Esophagus mucosa (tissue), 1 donor: ENCODE measurements around the gene PABPC3. TPM values are rescaled to one million over a fixed set of nuclear protein-coding genes. Genes with fewer than 3 reads are reported as not detected.

Experiments used
- ATAC-seq: fragments of 200-7000 bp; cut with Tn5 transposase; one replicate; pipeline ENCODE4 v1.9.1; 2020
- total RNA-seq: library from RNA; stranded (reverse); gene quantifications from one replicate; pipeline ENCODE4 v1.2.4, GENCODE V29; 2023
- donor health status: DM: yes; HTN: yes; CAD: no.

PABPC3 gene
- total RNA-seq, 1 donor from 2014 or later, result 0.12 TPM

DNA sequence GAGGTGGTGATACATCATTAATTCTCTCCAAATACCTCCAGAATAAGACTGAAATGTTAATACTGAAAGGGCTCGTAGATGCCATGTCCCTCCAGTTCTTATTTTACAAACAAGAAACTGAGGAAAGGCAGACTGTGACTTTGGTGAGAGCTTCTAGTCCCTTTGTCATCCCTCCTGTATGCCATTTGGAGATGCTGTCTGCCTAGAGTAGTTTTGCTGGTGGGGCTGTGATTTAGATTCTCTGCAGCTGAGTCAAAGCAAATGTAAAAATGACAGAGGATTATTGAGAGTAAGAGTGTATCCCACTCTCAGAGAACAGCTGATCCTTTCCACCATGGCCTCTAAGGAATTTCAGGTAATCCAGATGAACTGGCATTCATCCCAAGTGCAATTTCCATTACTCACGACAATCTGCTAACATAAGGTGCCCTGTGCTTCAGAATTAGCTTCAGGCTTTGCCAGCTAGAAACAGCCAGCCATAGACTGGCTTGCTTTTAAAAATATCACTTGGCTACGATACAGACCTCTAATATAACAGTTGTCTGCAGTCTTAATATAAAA lies 16.8 kb downstream of the PABPC3 start:
- ATAC-seq, result no peak

DNA sequence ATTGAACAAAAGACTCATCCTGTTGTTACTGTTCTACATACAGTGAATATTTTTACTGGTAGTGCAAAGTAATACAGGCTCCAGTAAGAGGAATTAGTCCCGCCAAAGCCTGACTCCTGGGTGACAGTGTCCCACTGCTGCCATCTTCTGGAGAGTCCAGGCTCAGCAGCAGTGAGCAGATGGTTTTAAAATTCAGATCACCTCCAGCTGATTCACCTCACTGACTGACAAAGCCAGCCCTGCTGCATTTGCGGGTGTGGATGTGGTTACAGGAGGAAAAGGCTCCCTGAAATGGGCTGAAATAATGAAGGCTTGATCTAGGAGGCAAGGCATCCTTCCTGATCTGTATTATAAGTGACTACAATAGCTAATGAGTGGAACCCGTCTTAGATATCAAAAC lies 18.3 kb downstream of the PABPC3 start:
- ATAC-seq, result peak; percentile 95

DNA sequence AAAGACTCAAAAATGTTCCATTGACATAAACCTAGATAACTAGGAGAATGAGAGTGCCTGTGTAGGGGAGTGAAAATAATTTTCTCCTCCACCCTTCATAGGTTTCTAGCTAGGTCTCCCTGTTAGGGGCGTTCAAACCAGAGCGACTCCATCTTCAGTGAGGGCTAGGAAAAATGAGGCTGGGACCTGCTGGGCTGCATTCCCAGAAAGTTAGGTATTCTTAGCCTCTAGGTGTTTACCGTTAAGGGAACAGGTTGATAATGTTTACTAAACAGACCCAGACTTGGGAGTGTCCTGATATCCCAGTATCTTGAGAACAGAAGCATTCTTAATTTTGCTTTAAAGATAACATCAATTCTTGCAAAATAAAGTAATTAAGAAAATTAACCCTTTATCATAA lies 20.1 kb downstream of the PABPC3 start:
- no peak for ATAC-seq

DNA sequence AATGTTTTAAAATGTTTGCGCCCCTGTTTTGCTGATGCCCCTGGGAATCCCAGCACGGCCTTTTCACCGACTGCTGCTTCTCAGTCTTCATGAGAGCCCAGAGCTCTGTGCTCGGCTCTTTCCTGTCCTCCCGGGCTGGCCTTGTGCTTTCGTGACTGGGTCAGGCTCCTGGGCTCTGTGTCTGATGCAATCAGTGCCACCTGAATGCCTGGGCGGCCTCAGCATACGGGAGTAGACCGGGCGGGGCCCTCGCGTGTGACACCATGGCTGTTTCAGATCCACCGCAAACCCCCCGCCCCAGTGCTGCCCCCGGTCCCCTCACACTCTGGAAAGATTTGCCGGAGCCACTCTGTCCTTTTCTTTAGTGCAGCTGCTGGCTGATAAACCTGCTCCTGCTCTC lies 21.4 kb downstream of the PABPC3 start:
- no peak for ATAC-seq

DNA sequence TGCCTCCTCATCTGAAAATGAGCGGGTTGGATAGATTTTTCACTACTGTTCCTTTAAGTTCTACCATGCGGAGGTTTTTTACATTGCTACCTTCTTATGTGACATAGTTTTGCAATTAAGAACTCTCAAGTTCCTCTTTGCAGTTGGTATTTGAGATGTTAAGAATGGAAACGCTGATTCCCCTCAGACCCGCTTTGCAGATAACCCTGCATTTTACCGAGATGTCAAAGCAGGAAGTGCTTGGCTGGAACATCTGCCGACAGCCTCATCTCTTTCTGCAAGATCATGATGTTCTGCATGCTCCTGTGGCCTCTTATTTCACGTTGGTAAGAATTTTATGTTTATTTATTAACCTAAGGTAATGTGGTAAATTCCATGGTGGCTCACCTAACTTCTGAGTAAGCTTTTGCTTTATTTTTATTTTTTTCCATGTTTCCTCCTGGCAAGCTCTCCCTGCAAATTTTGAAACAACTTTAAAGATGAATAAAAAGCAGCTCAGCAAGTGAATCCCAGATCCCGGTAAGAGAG lies 22.5 kb downstream of the PABPC3 start:
- ATAC-seq, result no peak

DNA sequence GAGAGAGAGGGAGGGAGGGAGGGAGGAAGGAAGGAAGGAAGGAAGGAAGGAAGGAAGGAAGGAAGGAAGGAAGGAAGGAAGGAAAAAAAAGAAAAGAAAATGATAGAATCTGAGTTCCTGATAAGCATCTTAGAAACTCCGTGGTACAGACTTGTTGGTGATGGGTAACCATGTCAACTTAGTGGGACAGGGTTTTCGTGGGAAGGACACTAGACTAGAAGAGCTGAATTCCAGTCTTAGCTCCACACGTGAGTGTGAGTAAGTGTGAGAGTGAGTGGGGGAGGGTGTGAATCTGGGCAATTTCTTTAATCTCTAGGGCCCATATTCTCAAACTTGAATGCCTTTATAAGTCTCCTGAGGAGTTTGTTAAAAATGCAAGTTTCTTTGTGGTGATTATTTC lies 35.0 kb downstream of the PABPC3 start:
- no peak for ATAC-seq

DNA sequence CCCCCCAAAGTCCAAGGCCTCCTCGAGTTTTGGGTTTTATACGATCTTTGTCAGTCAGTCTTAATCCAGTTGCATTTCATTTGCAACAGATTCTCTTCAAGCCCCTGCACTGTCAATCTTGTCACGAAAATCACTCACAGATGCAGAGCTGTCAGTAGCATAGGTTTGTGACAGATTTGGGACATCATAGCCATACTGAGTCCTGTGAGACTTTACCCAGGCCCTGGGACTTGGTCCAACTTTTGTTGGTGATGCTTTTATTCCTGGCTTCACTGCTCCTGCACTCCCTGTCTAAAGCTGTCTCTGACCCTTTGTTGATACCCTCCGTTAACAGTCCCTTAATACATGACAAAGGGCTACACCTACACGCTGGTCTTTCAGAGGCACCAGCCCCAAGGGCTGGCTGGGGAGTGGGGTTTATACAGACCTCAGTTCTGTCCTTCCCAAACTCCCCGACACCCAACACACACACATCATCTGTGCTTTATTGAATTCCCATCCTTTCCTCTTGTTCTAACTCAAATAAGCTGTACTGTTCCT lies 36.0 kb downstream of the PABPC3 start:
- ATAC-seq, result no peak

DNA sequence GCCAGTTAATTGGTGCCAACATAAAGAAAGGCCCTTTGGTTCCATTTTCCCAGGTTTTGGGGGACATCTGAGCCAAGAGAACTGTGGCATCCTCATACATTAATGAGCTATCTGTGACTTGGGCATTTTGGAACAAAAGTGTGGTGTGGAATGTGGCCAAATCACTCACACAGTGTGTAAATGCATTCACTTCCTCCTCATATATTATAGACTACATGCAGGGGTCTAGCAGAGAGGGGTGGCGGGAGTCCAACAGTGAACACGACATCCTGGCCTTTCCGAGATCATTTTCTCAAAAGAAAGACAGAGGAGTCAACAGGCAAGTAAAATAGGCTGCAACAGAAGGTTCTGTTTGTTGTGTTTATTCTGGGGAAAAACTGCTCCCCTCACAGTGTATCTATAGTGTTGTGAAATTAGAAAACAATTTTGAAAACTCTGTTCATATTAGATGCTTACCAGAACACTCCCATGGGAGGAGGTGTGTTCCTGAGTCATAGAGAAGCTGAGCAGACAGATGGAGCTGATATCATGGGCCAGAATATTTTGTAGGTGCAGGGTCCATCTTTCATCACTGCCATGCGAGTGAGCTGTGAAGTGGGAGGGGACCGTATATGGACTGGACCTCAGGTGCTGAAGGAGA lies 36.9 kb downstream of the PABPC3 start:
- ATAC-seq, result no peak

DNA sequence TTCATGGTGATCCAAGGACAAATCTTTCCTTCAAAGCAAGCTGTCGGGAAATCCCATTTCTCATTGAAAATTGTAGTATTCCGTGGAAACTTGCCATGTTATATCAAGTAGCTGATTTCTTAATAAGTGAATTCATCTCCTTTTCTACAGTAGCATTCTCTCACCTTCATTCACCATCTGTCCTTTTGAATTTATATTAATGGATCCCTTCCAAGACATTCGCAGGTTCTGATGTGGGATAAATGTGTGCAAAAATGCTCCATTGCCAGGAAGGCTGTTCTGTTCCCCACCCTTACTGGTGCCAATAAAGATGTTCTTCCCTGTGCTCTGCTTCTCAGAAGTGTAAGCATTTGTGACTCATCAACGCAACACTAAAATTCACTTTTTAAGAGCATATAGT lies 40.0 kb downstream of the PABPC3 start:
- ATAC-seq, result no peak

DNA sequence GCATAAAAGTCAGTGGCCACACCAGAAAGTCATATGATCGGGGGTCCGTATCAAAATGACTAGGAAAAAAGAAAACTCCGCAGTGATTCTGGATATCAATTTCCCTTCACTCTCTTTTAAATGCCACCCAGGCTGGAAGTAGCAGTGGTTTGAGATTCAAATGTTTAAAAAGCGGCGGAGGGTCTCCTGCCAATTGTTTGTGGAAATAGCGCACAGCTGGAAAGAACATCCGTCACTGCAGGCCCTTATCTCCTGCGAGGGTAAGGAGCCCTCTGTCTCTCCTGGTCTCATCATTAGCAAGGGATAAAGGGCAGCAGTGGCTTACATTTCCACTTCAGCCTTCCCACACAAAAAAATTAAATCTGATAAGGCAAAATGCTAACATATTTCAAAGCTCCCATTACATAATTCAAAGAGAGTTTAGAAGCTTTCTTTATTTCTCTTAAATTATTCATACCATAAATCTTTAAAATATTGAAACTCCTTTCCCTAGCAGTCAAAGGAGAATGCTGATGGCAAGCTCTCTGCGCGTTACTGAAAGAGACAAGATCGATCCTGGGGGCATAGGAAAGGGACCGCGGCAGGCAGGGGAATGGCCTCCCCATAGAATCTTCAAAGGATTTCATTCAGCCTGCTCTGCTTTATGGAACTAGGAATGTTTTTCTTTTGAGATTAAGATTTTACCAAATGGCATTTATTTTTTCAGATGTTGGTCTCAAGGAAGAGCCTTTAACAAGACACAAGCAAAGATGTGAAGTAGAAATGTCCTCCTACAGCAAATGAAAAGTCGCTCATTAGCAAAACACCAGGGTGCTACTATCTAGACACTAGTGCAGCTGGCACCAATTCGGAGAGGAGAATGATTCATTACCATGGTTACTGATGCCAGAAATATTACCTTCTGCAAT lies 41.2 kb downstream of the PABPC3 start:
- ATAC-seq, result no peak

DNA sequence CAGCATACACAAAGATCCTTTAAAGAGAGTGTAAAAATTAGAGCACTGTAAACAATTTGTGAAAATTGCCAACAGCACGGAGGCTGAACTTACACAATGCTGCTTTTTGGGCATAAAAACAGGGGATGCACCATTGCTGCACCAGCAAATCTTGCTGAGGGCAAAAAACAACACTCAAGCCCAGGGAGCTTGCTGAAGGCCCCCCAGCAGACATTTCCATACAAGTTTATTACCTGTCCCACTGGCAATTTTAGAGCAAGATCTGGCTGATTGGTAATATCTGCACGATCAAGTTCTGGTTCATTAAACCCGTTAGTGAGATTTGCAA lies 41.8 kb downstream of the PABPC3 start:
- no peak for ATAC-seq

DNA sequence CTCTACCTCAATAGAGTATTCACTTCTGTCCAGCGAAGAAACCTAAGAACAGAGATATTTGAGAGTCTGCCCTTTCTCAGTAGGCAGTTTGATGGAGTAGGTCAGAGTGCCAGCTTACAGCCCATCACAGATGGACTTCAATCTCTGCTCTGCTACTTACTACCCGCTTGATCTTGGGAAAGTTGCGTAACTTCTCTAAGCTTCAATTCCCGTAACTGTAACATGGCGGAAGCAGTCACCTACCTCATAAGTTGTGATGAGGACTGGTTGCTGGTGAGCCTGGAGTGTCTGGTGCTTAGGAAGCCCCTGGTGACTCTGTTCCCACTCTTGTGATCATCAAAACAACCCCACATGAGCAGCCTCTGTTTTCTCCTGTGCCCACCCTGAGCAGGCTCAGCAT lies 45.1 kb downstream of the PABPC3 start:
- no peak for ATAC-seq

DNA sequence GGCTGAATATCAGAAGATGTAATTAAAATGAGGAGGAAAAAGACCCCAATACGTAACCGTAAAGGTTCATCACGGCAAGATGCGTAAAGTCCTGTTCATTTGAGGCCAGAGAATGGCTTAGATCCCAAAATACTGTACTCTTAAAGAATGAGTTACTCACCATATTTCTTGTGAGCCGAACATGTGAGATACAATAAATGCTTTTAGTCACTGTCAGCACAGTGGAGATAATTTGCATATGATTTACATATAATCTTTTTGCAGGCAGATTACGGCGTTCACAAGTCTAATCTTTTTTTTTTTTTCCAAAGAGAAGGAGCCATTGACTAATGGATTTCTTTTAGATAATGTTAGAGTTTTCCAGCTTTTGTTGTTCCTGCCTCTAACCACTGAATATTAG lies 47.8 kb downstream of the PABPC3 start:
- ATAC-seq, result no peak

DNA sequence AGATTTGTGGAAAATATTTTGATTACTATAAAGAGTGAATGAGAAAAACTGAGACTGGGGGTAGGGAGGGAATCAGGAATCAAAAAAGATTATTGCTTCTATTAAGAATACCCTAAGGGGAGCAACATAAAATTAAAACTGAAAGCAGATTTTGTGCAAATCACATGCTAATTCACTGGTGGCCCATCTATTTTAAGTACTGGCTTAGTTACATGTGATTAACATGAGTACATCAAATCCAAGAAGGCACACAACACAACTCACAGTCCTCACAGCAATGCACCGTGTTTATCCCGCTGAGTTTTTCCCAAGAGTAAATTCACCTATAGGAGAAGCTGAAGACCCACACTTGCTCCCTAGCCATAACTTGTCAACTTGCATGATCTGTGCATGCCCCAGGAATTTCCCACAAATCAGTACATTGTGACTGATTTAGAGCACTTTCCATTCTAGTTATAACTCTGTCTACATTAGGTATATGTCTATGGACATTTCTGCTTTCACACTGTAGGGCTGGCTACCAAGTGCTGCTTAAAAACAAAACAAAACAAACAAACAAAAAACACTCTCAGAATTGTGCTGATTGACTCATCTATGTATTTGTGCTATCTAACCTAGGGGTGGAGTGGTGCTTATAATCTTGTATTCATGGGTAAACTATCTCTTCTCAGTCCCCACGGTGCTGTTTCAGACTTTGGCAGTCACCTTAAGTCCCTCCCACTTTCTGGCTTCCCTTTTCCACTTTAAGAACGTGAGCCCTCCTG lies 51.9 kb downstream of the PABPC3 start:
- no peak for ATAC-seq

DNA sequence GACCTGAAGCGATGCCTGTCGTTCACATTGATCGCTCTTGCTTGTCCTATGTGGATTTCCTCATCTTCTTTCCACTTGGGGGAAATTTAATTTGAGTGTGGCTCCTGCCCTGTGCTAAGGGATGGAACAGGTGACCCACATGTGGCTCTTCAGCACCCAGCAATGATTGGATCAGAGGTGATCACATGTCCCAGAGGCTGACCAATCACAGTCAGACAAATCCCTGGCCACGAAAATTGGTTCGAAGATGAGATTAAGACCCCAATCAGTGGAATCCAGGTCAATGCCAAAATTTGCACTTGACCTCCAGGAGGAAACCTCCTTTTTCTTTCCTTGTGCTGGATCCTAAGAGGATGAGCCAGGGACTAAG lies 52.5 kb downstream of the PABPC3 start:
- ATAC-seq, result no peak

Other genes starting within 250 kb of the PABPC3 start
- gene AMER2, start 76.2 kb downstream of the PABPC3 start, total RNA-seq, result not detected
- 7.4 TPM for gene MTMR6, start 191.4 kb downstream of the PABPC3 start, total RNA-seq
- gene NUP58, start 205.5 kb downstream of the PABPC3 start, total RNA-seq, result 27.4 TPM